Femur (tissue), 1 donor: ENCODE measurements around the gene MMP24OS.
"Not testable (repeated sequence)": the region's sequence is repeated elsewhere in the genome, so short reads cannot be mapped to it uniquely, and the experiment has no call there.

Experiments
- DNase-seq: peaks from one replicate; pipeline ENCODE4 v3.0.0-alpha.2; 2017

Gene MMP24OS

DNA sequence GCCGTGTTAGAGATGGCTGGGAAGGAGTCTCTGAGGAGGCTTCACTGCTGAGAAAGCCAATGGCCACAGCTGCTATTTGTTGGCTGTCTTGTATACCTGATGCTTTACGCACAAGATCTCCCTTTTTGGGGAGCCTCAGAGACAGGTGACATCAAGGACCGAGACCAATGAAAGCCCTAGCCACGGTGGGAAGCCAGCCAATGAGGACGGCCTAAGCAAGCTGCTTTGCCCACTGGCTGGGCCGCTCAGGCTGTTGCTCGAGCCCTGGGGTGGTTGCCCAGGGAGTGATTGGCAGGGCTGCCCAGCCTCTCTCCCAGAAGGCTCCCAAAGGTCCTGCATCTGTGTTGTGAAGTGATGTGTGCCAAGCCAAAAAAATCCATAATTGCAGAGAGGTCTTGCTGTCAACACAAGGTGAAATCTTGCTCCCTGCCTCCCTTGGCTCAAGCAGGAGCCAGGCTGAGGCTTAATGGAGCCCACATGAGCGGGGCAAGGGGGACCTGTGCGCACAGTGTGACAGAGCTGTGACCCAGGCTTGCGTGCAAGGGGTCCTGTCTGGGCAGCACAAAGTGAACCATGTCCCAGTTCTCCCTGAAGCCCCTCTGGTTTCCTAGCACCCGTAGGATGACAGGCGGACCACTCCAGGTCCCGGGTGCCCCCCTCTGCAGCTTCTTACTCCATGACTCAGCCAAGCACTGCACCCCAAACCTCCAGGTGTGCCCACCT, 4.3 kb downstream of the MMP24OS start:
- no peak for DNase-seq

DNA sequence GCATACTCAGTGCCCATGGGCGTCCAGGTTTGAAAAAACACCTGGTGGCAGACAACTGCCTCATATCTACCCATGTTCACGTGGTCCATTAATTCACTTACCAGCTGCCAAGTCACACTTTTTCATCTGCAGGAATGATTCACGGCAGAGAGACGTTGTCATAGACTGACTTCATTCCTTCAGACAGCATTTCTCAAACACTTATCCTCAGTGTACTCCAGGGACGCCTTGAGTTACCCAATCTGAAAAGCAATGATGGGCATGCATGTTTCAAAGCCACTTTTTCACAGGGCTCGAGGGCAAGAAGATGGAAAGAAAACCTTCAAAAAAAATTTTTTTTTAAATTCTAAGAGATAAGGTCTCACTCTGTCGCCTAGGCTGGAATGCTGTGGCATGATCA, 6.0 kb downstream of the MMP24OS start:
- no peak for DNase-seq

- no peak for DNase-seq
These were observed 6.6 kb downstream of the MMP24OS start for GRCh38 chr20:35271073-35271882.

- DNase-seq = no peak
These were observed 7.7 kb downstream of the MMP24OS start for GRCh38 chr20:35270021-35270902.

DNA sequence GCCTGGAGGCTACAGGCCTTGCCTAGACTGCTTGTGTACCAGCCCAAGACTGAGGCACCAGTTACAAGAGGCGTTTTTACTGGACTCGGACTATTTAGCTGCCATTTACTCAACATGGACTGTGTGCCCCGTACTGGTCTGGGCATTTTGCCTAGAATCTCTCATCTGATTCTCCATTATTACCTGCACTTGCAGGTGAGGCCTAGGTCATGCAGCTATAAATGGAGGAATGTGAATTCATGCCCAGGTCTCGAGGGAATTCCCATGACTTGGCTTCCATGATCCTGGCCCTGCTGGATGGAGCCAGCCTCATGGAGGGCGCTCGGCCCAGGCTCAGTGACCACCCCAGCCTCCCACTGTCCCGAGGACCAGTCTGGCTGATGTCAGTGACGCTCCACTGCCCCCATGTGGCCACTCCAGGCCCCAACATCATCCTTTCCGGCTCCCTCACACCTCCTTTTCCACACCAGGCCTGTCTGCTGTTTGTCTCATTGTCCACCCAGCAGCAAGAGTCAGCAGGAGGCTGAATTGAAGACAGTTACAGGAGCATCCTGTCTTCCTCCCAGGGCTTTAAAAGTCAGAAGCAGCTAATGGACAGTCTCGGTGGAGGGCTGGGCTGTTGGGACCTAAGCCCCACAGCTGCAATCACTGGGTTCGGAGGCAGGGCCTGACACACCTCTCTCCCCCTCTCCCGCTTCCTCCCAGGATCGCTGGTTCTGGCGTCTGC, 8.7 kb downstream of the MMP24OS start:
- DNase-seq = peak; percentile 57

DNA sequence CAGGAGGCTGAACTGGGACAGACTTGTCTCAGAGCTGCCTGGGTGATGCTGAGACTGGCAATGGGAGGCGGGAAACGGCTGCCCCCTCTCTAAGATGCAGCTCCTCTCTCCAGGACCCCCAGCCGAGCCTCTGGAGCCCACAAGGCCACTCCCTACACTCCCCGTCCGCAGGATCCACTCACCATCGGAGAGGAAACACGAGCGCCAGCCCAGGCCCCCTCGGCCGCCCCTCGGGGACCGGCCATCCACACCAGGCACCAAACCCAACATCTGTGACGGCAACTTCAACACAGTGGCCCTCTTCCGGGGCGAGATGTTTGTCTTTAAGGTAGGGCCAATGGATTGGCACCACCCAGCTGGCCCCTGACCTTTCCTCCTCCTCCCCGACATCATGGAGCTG, 10.8 kb downstream of the MMP24OS start:
- no peak for DNase-seq

- no peak for DNase-seq
These were observed 13.2 kb downstream of the MMP24OS start for GRCh38 chr20:35264755-35265154.

- DNase-seq = no peak
These were observed 14.2 kb downstream of the MMP24OS start for GRCh38 chr20:35263532-35264341.

DNA sequence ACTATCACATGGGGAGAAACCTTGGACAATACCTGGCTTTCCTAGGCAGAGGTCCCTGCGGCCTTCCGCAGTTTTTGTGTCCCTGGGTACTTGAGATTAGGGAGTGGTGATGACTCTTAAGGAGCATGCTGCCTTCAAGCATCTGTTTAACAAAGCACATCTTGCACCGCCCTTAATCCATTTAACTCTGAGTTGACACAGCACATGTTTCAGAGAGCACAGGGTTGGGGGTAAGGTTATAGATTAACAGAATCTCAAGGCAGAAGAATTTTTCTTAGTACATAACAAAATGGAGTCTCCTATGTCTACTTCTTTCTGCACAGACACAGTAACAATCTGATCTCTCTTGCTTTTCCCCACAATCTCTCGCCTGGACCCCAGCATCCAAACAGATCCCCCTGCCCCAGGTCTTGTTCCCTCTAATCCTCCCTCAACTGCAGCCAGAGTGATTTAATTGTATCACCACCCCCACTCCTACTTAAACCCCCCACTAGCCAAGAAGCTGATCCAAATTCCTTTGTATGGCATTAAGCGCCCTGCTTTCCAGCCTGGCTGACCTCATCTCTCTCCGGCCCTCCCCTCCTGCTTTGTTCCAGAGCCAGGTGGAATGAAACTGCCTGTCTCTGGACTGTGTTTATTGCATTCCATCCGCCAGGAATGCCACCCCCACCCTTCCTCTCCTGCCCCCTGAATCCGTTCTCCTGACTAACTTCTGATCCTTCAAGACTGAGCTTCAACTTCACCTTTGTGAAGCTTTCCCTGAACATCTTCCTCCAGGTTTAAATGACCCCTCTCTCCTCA, 15.0 kb downstream of the MMP24OS start:
- DNase-seq = not testable (repeated sequence)

DNA sequence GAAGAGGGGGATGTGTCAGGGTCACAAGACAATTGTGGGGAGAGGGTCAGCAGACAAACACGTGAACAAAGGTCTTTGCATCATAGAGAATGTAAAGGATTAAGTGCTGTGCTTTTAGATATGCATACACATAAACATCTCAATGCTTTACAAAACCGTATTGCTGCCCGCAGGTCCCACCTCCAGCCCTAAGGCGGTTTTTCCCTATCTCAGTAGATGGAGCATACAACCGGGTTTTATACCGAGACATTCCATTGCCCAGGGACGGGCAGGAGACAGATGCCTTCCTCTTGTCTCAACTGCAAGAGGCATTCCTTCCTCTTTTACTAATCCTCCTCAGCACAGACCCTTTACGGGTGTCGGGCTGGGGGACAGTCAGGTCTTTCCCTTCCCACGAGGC, 15.6 kb downstream of the MMP24OS start:
- not testable (repeated sequence) for DNase-seq

- DNase-seq = no peak
These were observed 17.5 kb downstream of the MMP24OS start for GRCh38 chr20:35260426-35260825.

- DNase-seq = no peak
These were observed 20.6 kb downstream of the MMP24OS start for GRCh38 chr20:35257175-35257909.

GRCh38 chr20:35254448-35254999, 23.4 kb downstream of the MMP24OS start:
- no peak for DNase-seq

- no peak for DNase-seq
These were observed 24.9 kb downstream of the MMP24OS start for GRCh38 chr20:35253010-35253409.

DNA sequence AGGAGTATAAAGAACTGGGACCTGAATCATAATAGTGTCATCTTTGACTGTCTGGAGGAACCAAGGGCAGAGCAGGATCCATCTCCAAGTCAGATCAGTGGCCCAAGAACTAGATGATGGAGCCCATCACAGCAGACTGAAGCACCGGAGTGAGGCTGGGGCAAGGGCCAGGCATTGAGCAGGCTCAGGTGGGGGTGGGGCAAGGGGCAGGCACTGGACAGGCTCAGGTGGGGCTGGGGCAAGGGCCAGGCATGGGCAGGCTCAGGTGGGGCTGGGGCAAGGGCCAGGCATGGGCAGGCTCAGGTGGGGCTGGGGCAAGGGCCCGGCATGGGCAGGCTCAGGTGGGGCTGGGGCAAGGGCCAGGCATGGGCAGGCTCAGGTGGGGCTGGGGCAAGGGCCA, 25.3 kb downstream of the MMP24OS start:
- not testable (repeated sequence) for DNase-seq

DNA sequence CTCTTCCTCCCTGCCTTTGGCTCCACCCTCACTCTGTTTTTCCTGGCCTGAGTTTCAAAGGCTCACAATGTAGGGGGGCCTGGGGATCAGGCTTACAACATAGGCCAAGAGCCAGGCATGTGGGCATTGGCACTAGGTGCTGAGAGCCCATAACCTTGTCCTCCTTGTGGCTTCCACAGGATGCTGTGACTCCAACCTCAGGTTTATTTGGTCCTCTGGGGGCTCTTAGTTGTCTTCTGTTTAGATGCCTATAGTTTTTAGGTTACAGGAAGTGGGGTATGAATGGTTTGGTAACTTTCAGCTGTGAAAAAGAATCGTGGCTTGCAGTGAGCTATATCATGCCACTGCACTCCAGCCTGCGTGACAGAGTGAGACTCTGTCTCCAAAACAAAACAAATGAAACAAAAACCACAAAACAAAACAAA, 25.9 kb downstream of the MMP24OS start:
- no peak for DNase-seq

DNA sequence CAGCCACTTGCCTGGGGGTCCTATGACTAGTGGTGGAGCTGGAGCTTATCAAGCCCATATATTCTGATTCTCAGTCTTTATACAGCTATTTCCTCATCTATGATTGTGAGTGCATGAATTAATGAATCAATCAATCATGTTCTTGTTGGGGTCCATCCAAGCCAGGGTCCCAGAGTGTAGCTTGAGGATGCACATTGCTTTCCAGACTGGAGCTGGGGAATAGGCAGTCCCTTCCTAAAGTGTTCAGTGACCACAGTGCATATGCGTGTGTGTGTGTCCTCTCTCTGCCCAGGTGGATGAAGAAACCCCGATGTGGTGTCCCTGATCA, 26.3 kb downstream of the MMP24OS start:
- no peak for DNase-seq

- DNase-seq = no peak
These were observed 29.1 kb downstream of the MMP24OS start for GRCh38 chr20:35248641-35249475.

DNA sequence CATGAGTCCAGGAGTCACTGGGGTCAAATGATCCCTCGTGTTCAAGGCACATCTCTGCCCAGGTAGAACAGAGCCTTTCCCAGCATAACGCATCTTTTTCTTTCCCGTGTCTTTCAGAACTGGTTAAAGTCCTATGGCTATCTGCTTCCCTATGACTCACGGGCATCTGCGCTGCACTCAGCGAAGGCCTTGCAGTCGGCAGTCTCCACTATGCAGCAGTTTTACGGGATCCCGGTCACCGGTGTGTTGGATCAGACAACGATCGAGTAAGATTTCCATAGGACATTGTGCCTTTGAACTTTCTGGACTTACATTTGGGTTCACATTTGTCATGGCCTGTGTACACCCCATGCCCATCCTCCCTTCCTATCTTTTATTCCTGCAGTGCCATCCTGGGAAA, 31.2 kb downstream of the MMP24OS start:
- no peak for DNase-seq
